HG03432 (cell line): ENCODE results near the gene REP15.
A peak's percentile ranks its signal among the peaks of the same experiment; 100 is the strongest.
"Not testable (repeated sequence)": the region's sequence is repeated elsewhere in the genome, so short reads cannot be mapped to it uniquely, and the experiment has no call there.

ENCODE experiments used
- ATAC-seq: cut with Tn5 transposase; IDR thresholded peaks from one replicate; pipeline ENCODE4 v1.9.1; 2021; ENCODE audit warnings: mild to moderate bottlenecking, moderate library complexity; ENCODE audit not compliant: unreplicated experiment

REP15 gene

GRCh38 chr12:27696864-27697564 is 767 bp downstream of the REP15 start:
- no peak for ATAC-seq

DNA sequence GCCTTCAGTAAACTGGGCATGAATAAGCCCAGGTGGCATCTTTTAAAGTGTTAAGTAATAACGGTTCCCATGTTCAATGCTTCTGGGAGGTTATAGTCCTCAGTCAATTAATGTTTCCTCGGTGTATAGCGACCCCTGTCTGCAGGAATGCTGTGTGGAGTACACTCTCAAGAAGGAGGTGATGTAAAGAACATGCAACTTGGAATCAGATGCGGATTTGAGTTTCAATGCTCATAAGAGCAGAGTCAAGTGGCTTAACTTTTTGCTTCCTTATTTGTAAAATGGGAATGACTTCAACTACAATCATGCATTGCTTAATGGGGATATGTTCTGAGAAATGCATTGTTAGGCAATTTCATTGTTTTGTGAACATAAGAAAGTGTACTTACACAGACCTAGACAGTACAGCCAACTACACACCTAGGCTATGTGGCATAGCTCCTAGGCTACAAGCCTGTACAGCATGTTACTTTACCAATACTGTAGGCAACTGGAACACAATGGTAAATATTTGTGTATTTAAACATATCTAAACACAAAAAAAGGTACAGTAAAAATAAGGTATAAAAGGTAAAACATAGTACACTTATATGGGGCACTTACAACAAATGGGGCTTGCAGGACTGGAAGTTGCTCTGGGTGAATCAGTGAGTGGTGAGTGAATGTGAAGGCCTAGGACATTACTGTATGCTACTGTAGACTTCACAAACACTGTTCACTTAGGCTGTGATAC is 7.6 kb downstream of the REP15 start:
- ATAC-seq, result peak; percentile 93

- no peak for ATAC-seq
Observed at GRCh38 chr12:27705263-27705662, 9.0 kb downstream of the REP15 start.

GRCh38 chr12:27707216-27707615 is 11.0 kb downstream of the REP15 start:
- ATAC-seq, result no peak

DNA sequence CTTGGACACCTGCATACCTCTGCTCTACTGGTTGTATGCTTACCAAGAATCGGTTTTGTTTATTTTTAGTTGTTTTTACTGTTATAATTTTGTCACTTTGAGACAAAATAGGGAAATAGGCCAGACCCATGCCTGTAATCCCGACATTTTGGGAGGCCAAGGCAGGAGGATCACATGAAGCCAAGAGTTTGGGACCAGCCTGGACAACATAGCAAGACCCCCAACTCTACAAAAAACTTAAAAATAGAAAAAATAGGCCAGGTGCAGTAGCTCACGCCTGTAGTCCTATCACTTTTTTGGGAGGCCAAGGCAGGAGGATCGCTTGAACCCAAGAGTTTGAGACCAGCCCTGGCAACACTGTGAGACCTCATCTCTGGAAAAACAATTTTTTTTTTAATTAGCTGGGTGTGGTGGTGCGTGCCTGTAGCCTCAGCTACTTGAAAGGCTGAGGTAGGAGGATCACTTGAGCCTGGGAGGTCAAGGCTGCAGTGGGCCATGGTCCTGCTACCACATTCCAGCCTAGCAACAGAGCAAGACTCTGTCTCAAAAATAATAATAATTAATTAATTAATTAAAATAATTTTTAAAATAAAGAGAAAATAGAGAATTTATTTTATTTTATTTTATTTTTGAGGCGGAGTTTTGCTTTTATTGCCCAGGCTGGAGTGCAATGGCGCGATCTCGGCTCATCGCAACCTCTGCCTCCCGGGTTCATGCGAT is 13.1 kb downstream of the REP15 start:
- ATAC-seq, result no peak

- peak; percentile 36 for ATAC-seq
Observed at GRCh38 chr12:27709932-27710591, 13.8 kb downstream of the REP15 start.

- ATAC-seq, result peak; percentile 98
Observed at GRCh38 chr12:27710592-27711316, 14.5 kb downstream of the REP15 start, which contains the start of gene MRPS35. TSS of gene MRPS35 (plus strand) at chr12:27710832. CDS start at chr12:27710844, 12 bp downstream.

DNA sequence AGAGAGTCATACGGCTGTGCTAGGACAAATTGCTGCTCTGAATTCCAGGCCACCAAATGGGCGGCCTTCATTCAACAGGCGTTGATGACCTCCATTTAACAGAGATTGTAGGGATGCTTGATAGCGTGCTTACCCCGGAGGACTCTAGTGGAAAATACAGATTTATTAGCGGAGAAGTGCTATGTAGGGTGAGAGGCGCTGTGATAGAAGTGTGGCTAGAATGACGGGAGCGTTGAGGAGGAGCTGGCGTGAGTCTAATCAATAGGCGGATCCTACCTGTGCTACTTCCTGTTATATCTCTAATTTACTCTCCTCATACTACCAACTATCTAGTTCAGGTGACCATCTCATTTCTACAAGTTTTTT is 15.1 kb downstream of the REP15 start:
- ATAC-seq, result peak; percentile 12

- no peak for ATAC-seq
Observed at GRCh38 chr12:27711967-27712366, 15.7 kb downstream of the REP15 start.

DNA sequence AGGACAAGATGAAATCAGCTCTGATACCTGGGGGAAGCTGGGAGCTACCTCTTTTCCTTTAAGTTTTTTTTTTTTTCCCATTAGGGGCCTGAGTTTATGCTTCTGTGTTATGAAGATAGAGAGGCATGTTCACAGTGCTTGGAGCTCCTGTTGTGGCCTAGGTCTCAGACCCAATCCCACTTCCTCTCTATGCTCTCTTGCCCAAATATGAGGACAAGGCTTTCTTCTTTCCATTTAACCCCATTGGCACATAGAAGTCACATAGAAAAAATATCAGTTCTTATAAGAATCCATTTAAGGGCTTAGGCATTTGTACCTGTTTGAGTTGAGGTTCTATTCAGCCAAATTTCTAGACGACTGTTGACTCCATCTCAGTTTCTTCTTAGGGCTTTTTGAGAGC is 27.0 kb downstream of the REP15 start:
- ATAC-seq, result no peak

- no peak for ATAC-seq
Observed at GRCh38 chr12:27730097-27730588, 33.9 kb downstream of the REP15 start.

GRCh38 chr12:27732281-27732680 is 36.0 kb downstream of the REP15 start:
- no peak for ATAC-seq

DNA sequence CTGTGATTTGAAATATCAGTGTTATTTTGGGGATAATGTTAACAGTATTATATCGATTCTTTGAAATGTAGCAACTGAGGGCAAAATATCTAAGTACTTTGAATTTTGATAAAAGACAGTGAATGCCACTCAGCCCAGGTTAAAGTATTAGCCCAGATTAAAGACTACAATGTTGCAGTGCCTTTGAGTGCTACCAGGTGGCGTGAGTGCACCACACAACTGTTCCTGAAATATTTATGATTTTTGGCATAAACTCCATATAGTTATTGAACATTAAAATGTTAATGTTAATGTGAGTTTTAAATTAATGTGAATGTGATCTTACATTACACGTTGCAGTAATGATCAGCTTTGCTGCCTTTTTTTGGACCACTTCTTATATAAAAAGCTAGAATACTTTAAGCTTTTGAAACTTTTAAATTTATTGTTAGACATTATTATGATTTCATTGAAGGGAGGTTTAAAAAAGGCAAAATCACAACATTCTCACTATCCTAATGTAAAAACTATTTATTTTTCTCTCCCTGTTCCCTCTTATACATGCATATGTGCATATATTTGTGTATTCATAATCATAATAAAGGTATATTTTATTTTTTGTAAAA is 36.9 kb downstream of the REP15 start:
- ATAC-seq, result peak; percentile 57

GRCh38 chr12:27733791-27734190 is 37.5 kb downstream of the REP15 start:
- no peak for ATAC-seq

- ATAC-seq, result not testable (repeated sequence)
Observed at GRCh38 chr12:27734321-27734720, 38.1 kb downstream of the REP15 start.

DNA sequence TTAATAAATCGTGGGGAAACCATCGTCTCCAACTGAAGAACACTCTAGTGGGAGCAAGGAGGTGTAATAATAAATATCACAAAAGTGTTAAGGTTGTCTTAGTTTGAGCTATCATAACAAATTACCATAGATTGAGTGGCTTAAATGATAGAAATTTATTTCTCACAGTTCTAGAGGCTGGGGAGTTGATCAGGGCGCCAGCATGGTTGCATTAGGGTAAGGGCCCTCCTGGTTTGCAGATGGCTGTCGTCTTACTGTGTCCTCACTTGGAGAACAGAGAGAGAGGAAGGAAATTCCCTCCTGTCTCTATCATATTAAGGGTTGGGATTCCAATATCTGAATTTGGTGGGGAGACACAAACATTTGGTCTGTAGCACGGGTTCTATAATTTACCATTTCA is 47.4 kb downstream of the REP15 start:
- no peak for ATAC-seq

GRCh38 chr12:27745734-27746133 is 49.5 kb downstream of the REP15 start:
- ATAC-seq, result not testable (repeated sequence)
